ENCODE results near the gene GATB.

The GATB gene

GRCh38 chr4:151672996-151673395 lies 87.8 kb downstream of the GATB start:
- no peak for DNase-seq

- DNase-seq: no peak
These were observed 89.2 kb downstream of the GATB start for GRCh38 chr4:151671541-151672059.

DNA sequence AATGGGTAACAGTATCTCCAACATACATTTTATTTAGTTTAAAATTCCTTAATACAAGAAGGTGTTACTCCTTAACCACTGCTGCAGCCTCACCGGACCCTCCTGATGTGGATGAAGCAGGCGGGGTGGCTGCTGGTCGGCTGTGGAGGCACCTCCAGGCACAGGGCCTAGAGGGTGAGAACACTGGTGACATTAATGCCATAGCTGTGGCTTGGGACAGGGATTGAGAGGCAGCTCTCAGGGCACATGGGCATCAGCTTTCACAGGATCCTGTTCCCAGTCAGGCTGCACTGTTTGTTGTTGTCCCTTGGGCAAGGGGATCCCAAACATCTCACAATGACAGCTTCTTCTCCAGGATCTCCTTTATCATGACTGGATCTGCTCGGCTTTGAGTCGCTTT lies 90.0 kb downstream of the GATB start:
- no peak for DNase-seq

DNA sequence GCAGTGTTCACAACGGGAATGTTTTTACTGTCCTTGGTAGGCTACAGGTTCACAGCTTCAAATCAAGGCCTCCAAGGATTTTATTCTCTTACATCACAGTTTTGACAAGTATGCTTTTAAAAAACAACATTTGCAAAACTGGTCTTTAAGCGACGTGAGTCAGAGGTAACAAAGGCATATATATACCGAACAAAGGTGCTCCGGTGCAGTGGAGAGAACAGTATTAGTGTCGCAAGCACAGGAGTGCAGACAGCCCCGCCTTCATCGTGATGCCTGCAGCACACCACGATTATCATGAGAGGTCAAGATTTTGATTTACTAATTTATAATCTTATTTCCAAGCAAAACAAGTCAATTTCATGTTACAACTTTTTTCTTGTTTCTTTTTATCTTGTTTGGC lies 90.8 kb downstream of the GATB start:
- no peak for DNase-seq

DNA sequence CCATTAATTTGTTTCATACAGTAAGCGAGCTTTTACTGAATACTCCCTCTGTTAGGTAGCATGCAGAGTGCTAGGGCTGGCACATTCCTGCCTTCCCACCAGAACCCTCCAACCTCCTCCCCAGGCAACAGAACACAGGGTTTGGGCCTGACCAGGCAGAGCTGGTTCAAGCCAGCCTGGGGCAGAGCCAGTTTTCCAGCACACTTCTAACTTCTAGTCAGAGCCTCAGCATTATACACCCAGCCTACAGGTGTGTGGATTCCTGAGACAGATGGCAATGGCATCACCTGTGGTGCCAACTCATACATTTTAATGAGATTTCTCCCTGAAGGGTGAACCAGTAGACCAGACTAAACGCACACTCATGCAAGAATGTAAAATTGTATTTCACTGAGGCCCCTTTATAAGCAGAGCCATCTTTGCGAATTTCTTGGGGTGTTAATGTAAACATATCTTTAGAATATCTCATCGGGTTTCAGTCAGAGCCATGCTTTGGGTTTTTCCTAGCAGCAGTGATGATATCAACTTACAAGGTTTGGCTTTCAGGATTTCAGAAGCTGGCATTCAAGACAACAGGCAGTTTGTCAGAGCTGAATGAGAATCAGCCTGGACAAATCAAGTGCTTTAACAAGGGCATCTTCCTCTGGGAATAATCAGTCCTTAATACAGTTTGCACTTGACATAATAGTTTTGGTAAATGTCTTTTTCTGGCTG lies 92.0 kb downstream of the GATB start:
- DNase-seq: no peak

DNA sequence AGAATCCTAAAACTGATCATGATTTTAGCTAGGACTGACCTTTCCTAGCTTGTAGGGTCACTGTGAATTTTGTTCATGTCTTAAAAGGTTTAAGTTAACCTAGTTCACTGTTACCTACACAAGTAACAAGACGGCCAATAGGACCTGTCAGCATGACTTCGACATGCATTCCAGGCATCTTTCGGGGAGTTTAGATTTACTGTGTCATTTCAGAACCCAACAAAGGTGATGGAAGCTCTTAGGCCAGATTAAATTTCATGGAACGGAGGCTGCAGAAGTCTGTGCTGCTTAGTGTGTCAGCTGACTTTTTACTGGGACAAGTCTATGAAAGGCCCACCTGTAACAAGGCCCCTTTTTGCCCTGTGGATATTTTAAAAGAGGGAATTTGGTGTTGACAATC lies 93.1 kb downstream of the GATB start:
- no peak for DNase-seq

GRCh38 chr4:151667048-151667447 lies 93.8 kb downstream of the GATB start:
- no peak for DNase-seq

- no peak for DNase-seq
These were observed 94.3 kb downstream of the GATB start for GRCh38 chr4:151666501-151666900.

DNA sequence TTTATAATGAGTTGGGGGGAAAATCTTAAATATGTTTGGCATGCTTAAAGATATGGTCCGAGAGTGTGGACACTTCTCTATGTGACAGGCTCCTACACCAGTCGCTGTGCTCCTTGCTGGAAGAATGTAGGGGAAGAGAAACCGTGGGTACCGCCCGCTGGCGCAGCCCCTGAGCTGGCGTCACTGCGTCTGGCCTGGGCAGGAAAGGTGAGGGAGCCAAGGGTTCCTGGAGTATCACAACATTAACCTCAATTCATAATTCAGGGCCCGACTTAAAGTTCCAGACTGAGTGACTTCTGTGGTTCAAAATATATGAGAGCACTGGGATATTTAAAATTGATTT lies 95.1 kb downstream of the GATB start:
- DNase-seq: no peak

- DNase-seq: no peak
These were observed 95.6 kb downstream of the GATB start for GRCh38 chr4:151665022-151665784.

DNA sequence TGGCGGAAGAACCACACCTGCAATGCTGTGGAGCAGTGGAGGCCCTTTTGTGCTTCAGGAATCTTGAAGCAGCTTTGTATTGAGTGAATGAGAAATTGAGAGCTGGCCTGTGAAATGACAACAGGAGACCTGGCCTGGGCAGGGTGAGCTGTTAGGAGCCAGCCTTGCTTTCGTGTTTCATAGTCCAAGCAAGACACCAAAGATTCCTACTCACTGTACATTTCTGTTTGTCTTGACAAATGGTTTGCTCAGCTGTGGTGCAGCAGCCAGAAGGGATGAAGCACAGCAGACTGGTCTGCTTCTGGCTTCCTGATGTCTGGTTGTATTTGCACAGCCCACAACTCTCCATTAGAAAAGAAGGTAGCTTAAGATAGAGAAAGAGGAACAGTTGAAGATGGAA lies 96.5 kb downstream of the GATB start:
- DNase-seq: no peak

DNA sequence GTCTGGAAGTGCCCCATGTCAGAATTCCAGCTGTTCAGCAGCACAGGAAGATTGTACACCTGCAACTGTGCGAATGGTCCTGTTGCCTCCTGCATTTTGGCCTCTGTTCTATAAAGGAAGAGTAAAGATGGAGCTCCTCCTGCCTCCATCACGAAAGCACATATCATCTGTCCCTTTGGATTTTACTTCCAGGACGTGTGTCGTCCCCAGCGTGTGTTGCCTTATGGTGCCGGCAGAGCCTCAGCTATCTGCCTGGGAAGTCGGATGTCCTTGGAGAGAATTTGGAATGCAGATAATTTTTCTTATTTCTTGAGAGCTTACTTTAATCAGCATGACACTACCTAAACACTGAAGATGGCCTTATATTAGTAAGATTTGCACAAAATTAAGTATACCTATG lies 97.7 kb downstream of the GATB start:
- DNase-seq: no peak

GRCh38 chr4:151661873-151662272 lies 98.9 kb downstream of the GATB start:
- no peak for DNase-seq

DNA sequence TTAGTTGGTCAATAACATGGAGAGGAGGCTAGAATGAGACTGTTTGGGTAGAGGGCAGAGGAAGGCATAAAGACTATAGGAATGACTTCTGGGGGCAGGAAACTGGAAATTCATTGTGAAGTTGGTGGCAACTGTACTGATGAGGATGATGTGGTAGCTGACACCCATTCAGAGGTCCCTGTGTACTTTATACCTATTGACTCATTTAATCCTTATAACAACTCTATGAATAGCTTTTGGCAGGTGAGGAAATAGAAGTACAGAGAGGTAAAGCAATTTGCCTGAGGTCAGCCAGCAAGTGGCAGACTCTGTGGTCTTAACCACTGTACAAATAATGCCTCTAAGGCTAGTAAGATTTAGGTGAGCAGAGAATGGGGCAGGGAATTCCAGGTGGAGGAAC lies 100.1 kb downstream of the GATB start:
- no peak for DNase-seq

GRCh38 chr4:151659601-151660364 lies 101.0 kb downstream of the GATB start:
- DNase-seq: no peak

DNA sequence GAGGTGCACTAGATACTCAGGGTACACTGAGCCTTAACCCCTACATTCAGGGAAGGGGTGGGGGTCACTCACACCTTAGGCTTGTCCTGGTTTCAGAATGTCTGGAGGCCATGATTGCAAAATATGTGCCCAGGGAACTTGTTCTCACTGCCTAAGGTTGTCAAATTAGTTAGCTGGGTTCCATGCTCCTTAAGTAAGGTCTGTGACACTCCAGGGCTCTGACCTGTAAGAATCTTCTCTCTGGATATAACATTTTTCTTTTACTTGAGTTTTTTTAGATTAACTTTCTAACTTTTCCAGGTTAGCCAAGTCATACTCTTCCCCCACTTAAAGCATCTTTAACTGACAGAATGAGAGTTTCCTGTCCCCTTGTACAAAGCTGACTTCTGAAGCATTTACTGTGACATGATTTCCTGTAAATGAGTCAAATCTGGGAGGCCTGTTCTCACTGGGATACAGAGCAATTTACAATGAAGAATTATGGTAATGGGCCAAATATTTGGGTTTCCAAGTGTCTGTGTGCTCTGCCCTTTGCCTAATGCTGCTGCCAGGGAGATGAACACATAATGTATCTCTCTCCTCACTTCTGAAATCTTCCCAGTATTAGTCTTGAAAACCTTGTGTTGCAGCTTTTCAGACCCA lies 101.7 kb downstream of the GATB start:
- no peak for DNase-seq

GRCh38 chr4:151657896-151658295 lies 102.9 kb downstream of the GATB start:
- no peak for DNase-seq

DNA sequence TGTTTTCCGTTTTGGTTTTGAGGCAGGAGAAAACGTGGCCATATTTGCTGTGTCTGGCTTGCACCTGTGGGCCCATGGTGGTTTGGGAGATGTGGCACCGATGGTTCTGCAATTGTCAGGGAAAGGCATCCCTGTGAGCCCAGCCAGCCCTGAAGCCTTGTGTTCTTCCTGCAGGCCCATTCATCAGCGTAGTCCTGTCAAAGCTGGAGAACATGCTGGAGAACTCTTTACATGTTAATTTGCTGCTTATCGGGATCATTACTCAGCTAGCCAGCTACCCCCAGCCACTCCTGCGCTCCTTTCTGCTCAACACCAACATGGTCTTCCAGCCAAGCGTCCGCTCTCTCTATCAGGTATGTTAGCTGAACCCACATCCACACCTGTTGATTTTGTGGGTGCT lies 104.7 kb downstream of the GATB start:
- no peak for DNase-seq

GRCh38 chr4:151653548-151653918 lies 107.3 kb downstream of the GATB start:
- no peak for DNase-seq

DNA sequence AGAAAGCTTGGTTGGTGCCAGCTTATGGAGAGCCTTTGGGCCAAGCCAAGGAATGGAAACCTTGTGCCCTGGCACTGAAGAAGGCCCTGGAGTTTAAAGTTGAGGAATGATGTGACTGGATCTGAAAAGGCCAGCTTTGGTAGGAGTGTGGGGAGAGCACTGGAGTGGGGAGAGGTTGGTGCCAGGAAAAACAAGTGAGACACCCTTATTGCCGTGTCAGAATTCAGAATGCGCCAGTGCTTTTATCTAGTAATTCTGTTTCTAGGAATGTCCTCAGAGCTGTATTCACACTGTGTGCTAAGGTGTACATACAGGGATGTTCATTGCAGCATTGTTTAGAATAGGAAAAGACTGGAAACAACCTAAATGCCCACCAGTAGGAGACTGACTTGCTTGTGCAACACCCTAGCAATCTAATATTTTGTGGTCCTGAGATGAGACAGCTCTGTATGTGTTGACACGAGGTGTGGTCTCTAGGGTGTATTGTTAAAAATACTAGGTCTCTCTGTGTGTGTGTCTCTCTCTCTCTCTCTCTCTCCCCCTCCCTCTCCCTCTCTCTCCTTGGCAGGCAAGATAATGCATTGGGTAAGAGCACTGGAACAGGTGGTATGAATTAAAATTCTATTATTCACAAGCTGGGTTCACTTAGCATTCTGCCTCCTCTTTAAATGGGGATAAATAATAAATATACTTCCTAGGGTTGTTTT lies 107.8 kb downstream of the GATB start:
- DNase-seq: no peak

DNA sequence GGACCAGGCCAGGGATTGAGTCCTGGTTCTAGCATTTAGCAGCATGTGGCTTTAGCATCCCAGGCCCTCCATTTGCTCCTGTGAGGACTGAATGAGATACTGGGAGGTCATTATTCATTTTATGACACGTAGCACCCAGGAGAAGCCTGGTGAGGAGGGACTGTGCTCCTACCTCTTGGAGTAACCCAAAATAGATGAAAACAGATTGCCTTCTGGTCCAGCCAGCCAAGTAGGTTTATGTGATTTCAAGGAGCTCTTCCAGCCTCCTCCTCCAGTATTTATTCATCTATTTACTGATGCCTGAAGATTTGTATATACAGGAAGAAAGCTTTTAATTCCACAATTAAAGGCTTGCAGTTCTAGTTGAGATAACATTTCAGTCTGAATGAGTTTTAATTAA lies 109.3 kb downstream of the GATB start:
- no peak for DNase-seq

DNA sequence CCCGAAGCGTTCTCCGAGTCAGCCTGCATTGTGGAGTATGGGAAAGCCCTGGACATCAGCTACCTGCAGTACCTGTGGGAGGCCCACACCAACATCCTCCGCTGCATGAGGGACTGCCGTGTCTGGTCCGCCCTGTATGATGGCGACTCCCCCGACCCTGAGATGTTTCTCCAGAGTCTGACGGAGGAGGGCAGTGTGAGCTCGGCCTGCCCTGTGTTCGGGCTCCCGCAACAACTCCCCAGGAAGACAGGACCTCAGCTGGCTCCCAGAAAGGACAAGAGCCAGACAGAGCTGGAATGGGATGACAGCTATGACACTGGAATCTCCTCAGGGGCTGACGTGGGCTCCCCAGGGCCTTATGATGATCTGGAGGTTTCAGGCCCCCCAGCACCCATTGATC lies 111.3 kb downstream of the GATB start:
- no peak for DNase-seq

- DNase-seq: no peak
These were observed 114.5 kb downstream of the GATB start for GRCh38 chr4:151646322-151646721.
